Erythroblast (primary cell): ENCODE data around the gene NMT2.

Experiments
- DNase-seq, 2 experiments: peaks; one replicate each; lab custom pipeline; 2025; lab: John Stamatoyannopoulos, UW
- GATA1 ChIP-seq: IDR thresholded peaks from 2 replicates; pipeline ENCODE4 v1.6.1; 2011; ENCODE audit warnings: low read depth, mild to moderate bottlenecking, control low read depth, low read length, moderate library complexity
- POLR2A ChIP-seq: IDR thresholded peaks from 2 replicates; pipeline ENCODE4 v1.6.1; 2011; ENCODE audit warnings: mild to moderate bottlenecking, low read length

Gene NMT2

GRCh38 chr10:15196021-15196834 lies 27.7 kb upstream of the NMT2 start:
- DNase-seq = no peak
- TF ChIP-seq POLR2A (no peak), GATA1 (no peak)

GRCh38 chr10:15189133-15189885 lies 20.8 kb upstream of the NMT2 start:
- DNase-seq = no peak
- TF ChIP-seq GATA1 (no peak), POLR2A (no peak)

- no peak for DNase-seq
These were observed 20.1 kb upstream of the NMT2 start for GRCh38 chr10:15188603-15189002.

GRCh38 chr10:15183689-15184481 lies 15.4 kb upstream of the NMT2 start:
- no peak for TF ChIP-seq POLR2A
- no peak for TF ChIP-seq GATA1
- no peak for DNase-seq

More at GRCh38 chr10:15188603-15189002, 20.1 kb upstream of the NMT2 start:
- TF ChIP-seq GATA1 (no peak), POLR2A (no peak)

GRCh38 chr10:15182540-15183207 lies 14.2 kb upstream of the NMT2 start:
- TF ChIP-seq GATA1 = no peak
- no peak for TF ChIP-seq POLR2A
- no peak for DNase-seq

- TF ChIP-seq GATA1 (no peak), POLR2A (no peak)
- no peak for DNase-seq
These were observed 13.2 kb upstream of the NMT2 start for GRCh38 chr10:15181576-15182156.

- DNase-seq = no peak
- TF ChIP-seq POLR2A = no peak
- TF ChIP-seq GATA1 = no peak
These were observed 12.2 kb upstream of the NMT2 start for GRCh38 chr10:15180736-15181135.

GRCh38 chr10:15176269-15176668 lies 7.8 kb upstream of the NMT2 start:
- TF ChIP-seq POLR2A (no peak), GATA1 (no peak)
- DNase-seq = no peak

GRCh38 chr10:15175587-15175986 lies 7.1 kb upstream of the NMT2 start:
- no peak for DNase-seq
- no peak for TF ChIP-seq GATA1
- no peak for TF ChIP-seq POLR2A

GRCh38 chr10:15172306-15172840 lies 3.9 kb upstream of the NMT2 start:
- DNase-seq = no peak
- TF ChIP-seq POLR2A (no peak), GATA1 (no peak)

- peak; percentile 27 to 33 for DNase-seq
- TF ChIP-seq POLR2A (no peak), GATA1 (no peak)
These were observed 1.3 kb upstream of the NMT2 start for GRCh38 chr10:15169555-15170401.

GRCh38 chr10:15168786-15169554 lies 477 bp upstream of the NMT2 start:
- TF ChIP-seq GATA1 (no peak), POLR2A (no peak)
- DNase-seq = peak; percentile 93 to 96
